H9 (cell line): ENCODE data around the gene ASXL3. TPM values are rescaled to one million over a fixed set of nuclear protein-coding genes. Genes with fewer than 3 reads are reported as not detected.
A peak's percentile ranks its signal among the peaks of the same experiment; 100 is the strongest.

Source experiments
- DNase-seq: peaks from one replicate; pipeline ENCODE4 v3.0.0-alpha.2; 2017
- H2AFZ ChIP-seq: one replicate; pipeline ENCODE4 v1.6.1; 2013; ENCODE audit warnings: mild to moderate bottlenecking, low read length, control low read depth, moderate library complexity
- H2AK5ac ChIP-seq: 2 replicates; pipeline ENCODE4 v1.6.1; 2013; ENCODE audit warnings: low read length, control low read depth, mixed read lengths; ENCODE audit not compliant: insufficient read length
- H2BK120ac ChIP-seq: one replicate; pipeline ENCODE4 v1.6.1; 2013; ENCODE audit warnings: low read depth, mild to moderate bottlenecking, low read length, control low read depth, inconsistent platforms; ENCODE audit not compliant: poor library complexity, severe bottlenecking
- H2BK12ac ChIP-seq: 2 replicates; pipeline ENCODE4 v1.6.1; 2013; ENCODE audit warnings: low read length, control low read depth, mixed read lengths, low read depth; ENCODE audit not compliant: insufficient read length
- H2BK15ac ChIP-seq: 2 replicates; pipeline ENCODE4 v1.6.1; 2013; ENCODE audit warnings: low read depth, low read length, control low read depth
- H2BK20ac ChIP-seq: one replicate; pipeline ENCODE4 v1.6.1; 2013; ENCODE audit warnings: low read depth, mild to moderate bottlenecking, low read length, control low read depth, inconsistent platforms; ENCODE audit not compliant: poor library complexity, severe bottlenecking
- H2BK5ac ChIP-seq: 2 replicates; pipeline ENCODE4 v1.6.1; 2013; ENCODE audit warnings: low read length, control low read depth, mixed read lengths; ENCODE audit not compliant: insufficient read length
- H3K14ac ChIP-seq: 2 replicates; pipeline ENCODE4 v1.6.1; 2013; ENCODE audit warnings: low read length, control low read depth; ENCODE audit not compliant: insufficient read depth
- H3K18ac ChIP-seq: 2 replicates; pipeline ENCODE4 v1.6.1; 2013; ENCODE audit warnings: low read depth, mild to moderate bottlenecking, mixed read lengths, low read length, control low read depth; ENCODE audit not compliant: insufficient read length
- H3K23ac ChIP-seq: 2 replicates; pipeline ENCODE4 v1.6.1; 2013; ENCODE audit warnings: low read length, control low read depth, mixed read lengths, low read depth; ENCODE audit not compliant: insufficient read length
- H3K23me2 ChIP-seq: 2 replicates; pipeline ENCODE4 v1.6.1; 2013; ENCODE audit warnings: low read depth, mild to moderate bottlenecking, mixed read lengths, low read length, control low read depth; ENCODE audit not compliant: insufficient read length, poor library complexity, severe bottlenecking
- H3K27ac ChIP-seq: 2 replicates; pipeline ENCODE4 v1.5.1; 2013; ENCODE audit warnings: low read length, control low read depth, mixed read lengths, low read depth; ENCODE audit not compliant: insufficient read length
- H3K27me3 ChIP-seq: 2 replicates; pipeline ENCODE4 v1.6.1; 2013; ENCODE audit warnings: low read length, control low read depth, inconsistent platforms; ENCODE audit not compliant: insufficient read depth
- H3K4ac ChIP-seq: 2 replicates; pipeline ENCODE4 v1.6.1; 2013; ENCODE audit warnings: low read depth, mild to moderate bottlenecking, control low read depth, inconsistent platforms, low read length, moderate library complexity
- H3K4me1 ChIP-seq: 2 replicates; pipeline ENCODE4 v1.6.1; 2013; ENCODE audit warnings: low read length, control low read depth, inconsistent platforms; ENCODE audit not compliant: insufficient read depth
- H3K4me2 ChIP-seq: 2 replicates; pipeline ENCODE4 v1.6.1; 2013; ENCODE audit warnings: low read length, control low read depth, mixed read lengths; ENCODE audit not compliant: insufficient read length, insufficient read depth
- H3K56ac ChIP-seq: 2 replicates; pipeline ENCODE4 v1.6.1; 2013; ENCODE audit warnings: low read depth, mild to moderate bottlenecking, mixed read lengths, low read length, control low read depth; ENCODE audit not compliant: insufficient read length
- H3K79me1 ChIP-seq: 2 replicates; pipeline ENCODE4 v1.6.1; 2013; ENCODE audit warnings: low read depth, mild to moderate bottlenecking, moderate library complexity, low read length, control low read depth, inconsistent platforms; ENCODE audit not compliant: insufficient read depth, poor library complexity, severe bottlenecking
- H3K79me2 ChIP-seq: 2 replicates; pipeline ENCODE4 v1.6.1; 2013; ENCODE audit warnings: low read length, control low read depth, inconsistent platforms; ENCODE audit not compliant: insufficient read depth
- H3K9ac ChIP-seq: 2 replicates; pipeline ENCODE4 v1.6.1; 2013; ENCODE audit warnings: low read length, control low read depth, mixed read lengths; ENCODE audit not compliant: insufficient read length; ENCODE audit errors: extremely low read depth
- H3K9me3 ChIP-seq: one replicate; pipeline ENCODE4 v1.6.1; 2013; ENCODE audit warnings: low read depth, low read length, inconsistent platforms; ENCODE audit not compliant: control insufficient read depth
- H3T11ph ChIP-seq: one replicate; pipeline ENCODE4 v1.6.1; 2013; ENCODE audit warnings: mild to moderate bottlenecking, low read length, control low read depth, inconsistent platforms
- H4K20me1 ChIP-seq: one replicate; pipeline ENCODE4 v1.6.1; 2013; ENCODE audit not compliant: control insufficient read depth, insufficient read length, insufficient read depth
- H4K5ac ChIP-seq: 2 replicates; pipeline ENCODE4 v1.6.1; 2013; ENCODE audit warnings: low read depth, mild to moderate bottlenecking, mixed read lengths, low read length, control low read depth; ENCODE audit not compliant: insufficient read length
- H4K8ac ChIP-seq: replicated peaks from 2 replicates; pipeline ENCODE4 v1.6.1; 2013; ENCODE audit warnings: low read length, control low read depth, mixed read lengths, low read depth; ENCODE audit not compliant: insufficient read length
- H4K91ac ChIP-seq: 2 replicates; pipeline ENCODE4 v1.6.1; 2013; ENCODE audit warnings: low read depth, mild to moderate bottlenecking, moderate library complexity, mixed read lengths, low read length, control low read depth; ENCODE audit not compliant: insufficient read length
- H3K27ac Mint-ChIP-seq, 3 experiments: 2 replicates in 2 of 3; 3 replicates in 1 of 3; pipeline ENCODE4 v1.8.0; 2020 to 2021; ENCODE audit warnings: mixed read lengths in 3 of 3, mild to moderate bottlenecking in 1 of 3, moderate library complexity in 1 of 3
- H3K27me3 Mint-ChIP-seq: 2 replicates; pipeline ENCODE4 v1.8.0; 2021; ENCODE audit warnings: low read depth, mild to moderate bottlenecking, moderate library complexity, mixed read lengths
- H3K36me3 Mint-ChIP-seq, 3 experiments: 2 replicates in 2 of 3; 3 replicates in 1 of 3; pipeline ENCODE4 v1.8.0; 2020 to 2021; ENCODE audit warnings: low read depth in 3 of 3, mixed read lengths in 3 of 3; ENCODE audit not compliant: insufficient read depth in 1 of 3
- H3K4me1 Mint-ChIP-seq, 2 experiments: 2 replicates each; pipeline ENCODE4 v1.8.0; 2020; ENCODE audit warnings: mixed read lengths in 2 of 2
- H3K4me3 Mint-ChIP-seq, 2 experiments: 2 replicates in 1 of 2; 3 replicates in 1 of 2; pipeline ENCODE4 v1.8.0; 2020 to 2021; ENCODE audit warnings: mild to moderate bottlenecking in 2 of 2, mixed read lengths in 2 of 2, moderate library complexity in 1 of 2
- H3K9me3 Mint-ChIP-seq, 2 experiments: 2 replicates in 1 of 2; 3 replicates in 1 of 2; pipeline ENCODE4 v1.8.0; 2020; ENCODE audit warnings: mild to moderate bottlenecking in 2 of 2, mixed read lengths in 2 of 2, moderate library complexity in 1 of 2
- WGBS: extraction: QIAGEN DNeasy Blood & Tissue Kit; methylation state at CpG from one replicate; pipeline ENCODE4 v1.1.7; 2013; ENCODE audit warnings: missing lambda C conversion rate, low lambda C conversion rate, mixed read lengths; ENCODE audit not compliant: insufficient read length; ENCODE audit errors: extremely low coverage; 5-methylcytosine and 5-hydroxymethylcytosine counted together
- total RNA-seq: library from RNA; stranded (reverse); gene quantifications from 2 replicates; pipeline ENCODE4 v1.2.1, GENCODE V29; 2021
- TF ChIP-seq, protein P1 (sequence below): fragments of 200-600 bp; sonication (generic); conservative IDR thresholded peaks from 3 replicates; pipeline ENCODE4 v1.8.0; 2021; ENCODE audit warnings: antibody characterized with exemption, mild to moderate bottlenecking

The ASXL3 gene
- total RNA-seq, 1 experiment from 2014 or later: 0.35 TPM

DNA sequence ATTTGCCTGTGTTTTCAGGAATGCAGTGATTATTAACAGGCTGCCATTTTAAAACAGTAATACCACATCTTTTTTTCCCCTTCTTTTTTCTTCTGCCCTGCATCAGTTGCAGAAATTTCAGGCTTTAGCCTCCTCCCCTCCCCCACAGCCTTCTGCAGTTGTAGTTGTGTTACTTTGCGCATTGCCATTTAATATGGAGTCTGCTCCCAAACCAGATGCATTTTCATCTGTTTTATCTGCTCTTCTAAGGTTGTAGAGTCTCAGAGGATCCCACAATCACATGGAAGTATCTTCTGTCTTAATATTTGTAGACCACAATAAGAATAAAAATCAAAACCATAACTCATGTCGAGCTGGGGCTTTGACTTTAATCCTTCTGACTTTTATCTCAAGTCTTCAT, 3.8 kb downstream of the ASXL3 start:
- H2AK5ac ChIP-seq: no peak overlapping the region
- H3K4me3 Mint-ChIP-seq: peak overlapping the region in 1 of 2 experiments; percentile 38; a peak in 2 of 5 replicates

More for the DNA sequence above, 3.8 kb downstream of the ASXL3 start:
- H3K4me2 ChIP-seq: no peak overlapping the region
- Mint-ChIP-seq H3K27me3 (peaks cover 13% of the 10 kb centered on the region), H3K4me1 (peaks cover 21 to 35% of the 10 kb centered on the region in 2 experiments), H3K27ac (peak overlapping the region in 1 of 3 experiments; percentile 33; a peak in 1 of 7 replicates), H3K36me3 (no peaks in the 10 kb centered on the region; a peak in 1 of 7 replicates), H3K9me3 (peaks cover 0 to 4% of the 10 kb centered on the region in 2 experiments; a peak in 3 of 5 replicates)
- no peak overlapping the region for H2BK20ac ChIP-seq
- no peak overlapping the region for H4K8ac ChIP-seq
- H4K20me1 ChIP-seq: no peaks in the 10 kb centered on the region
- no peak overlapping the region for H2BK5ac ChIP-seq
- H3K9me3 ChIP-seq: no peaks in the 10 kb centered on the region
- no peaks in the 10 kb centered on the region for H3K79me1 ChIP-seq
- H3K23ac ChIP-seq: no peak overlapping the region
- no peak overlapping the region for H4K91ac ChIP-seq
- TF ChIP-seq, protein P1, sequence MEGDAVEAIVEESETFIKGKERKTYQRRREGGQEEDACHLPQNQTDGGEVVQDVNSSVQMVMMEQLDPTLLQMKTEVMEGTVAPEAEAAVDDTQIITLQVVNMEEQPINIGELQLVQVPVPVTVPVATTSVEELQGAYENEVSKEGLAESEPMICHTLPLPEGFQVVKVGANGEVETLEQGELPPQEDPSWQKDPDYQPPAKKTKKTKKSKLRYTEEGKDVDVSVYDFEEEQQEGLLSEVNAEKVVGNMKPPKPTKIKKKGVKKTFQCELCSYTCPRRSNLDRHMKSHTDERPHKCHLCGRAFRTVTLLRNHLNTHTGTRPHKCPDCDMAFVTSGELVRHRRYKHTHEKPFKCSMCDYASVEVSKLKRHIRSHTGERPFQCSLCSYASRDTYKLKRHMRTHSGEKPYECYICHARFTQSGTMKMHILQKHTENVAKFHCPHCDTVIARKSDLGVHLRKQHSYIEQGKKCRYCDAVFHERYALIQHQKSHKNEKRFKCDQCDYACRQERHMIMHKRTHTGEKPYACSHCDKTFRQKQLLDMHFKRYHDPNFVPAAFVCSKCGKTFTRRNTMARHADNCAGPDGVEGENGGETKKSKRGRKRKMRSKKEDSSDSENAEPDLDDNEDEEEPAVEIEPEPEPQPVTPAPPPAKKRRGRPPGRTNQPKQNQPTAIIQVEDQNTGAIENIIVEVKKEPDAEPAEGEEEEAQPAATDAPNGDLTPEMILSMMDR: no peak
- H3K18ac ChIP-seq: no peak overlapping the region
- H3T11ph ChIP-seq: no peak overlapping the region
- H2BK12ac ChIP-seq: no peak overlapping the region
- H3K14ac ChIP-seq: no peak overlapping the region
- H3K79me2 ChIP-seq: no peaks in the 10 kb centered on the region
- peaks cover 5% of the 10 kb centered on the region; the same call in 1 of the 2 replicates for H3K27me3 ChIP-seq
- H3K4me1 ChIP-seq: peaks cover 7% of the 10 kb centered on the region; the same call in 1 of the 2 replicates
- no peak overlapping the region for H2BK120ac ChIP-seq
- H3K4ac ChIP-seq: no peak overlapping the region
- H3K56ac ChIP-seq: no peak overlapping the region
- no peak overlapping the region for H2BK15ac ChIP-seq
- H3K27ac ChIP-seq: no peak overlapping the region
- WGBS: no CpG with 5 or more reads among the region's 2 CpGs
- peaks cover 9% of the 10 kb centered on the region for H3K23me2 ChIP-seq
- H2AFZ ChIP-seq: no peak overlapping the region
- no peak for DNase-seq
- H3K9ac ChIP-seq: no peak overlapping the region
- no peak overlapping the region for H4K5ac ChIP-seq
